ENCODE data around the gene DOHH.
"Not testable (repeated sequence)": the region's sequence is repeated elsewhere in the genome, so short reads cannot be mapped to it uniquely, and the experiment has no call there.

The DOHH gene

DNA sequence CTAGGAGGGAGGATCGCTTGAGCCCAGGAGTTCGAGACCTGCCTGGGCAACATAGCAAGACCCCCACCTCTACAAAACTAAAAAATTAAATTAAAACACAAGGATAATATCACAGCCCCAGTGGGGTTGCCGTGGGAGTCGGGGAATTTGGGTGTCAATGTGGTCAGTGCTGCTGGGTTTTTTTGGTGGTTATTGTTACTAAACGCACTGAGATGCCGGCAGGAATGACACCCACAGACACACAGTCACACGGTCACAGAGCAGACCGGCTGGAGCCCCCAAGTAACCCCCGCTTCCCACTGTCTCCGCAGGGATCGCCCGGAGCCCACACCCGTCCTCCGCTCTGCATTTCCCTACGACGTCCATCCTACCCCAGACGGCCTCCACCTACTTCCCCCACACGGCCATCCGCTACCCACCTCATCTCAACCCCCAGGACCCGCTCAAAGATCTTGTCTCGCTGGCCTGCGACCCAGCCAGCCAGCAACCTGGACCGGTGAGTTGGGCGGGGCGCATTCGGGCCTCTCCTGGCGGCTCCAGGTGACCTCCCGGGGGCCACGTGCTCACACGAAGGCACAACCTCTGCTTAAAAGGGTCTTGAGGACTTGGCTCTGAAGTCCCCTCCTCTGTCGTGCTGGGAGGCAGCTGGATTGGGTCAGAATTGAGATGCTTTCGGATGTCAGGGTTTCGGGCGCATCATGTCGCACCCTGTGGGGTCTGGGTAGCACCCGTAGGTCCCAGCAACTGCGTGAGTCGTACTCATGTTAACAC is 48.1 kb downstream of the DOHH start:
- TF ChIP-seq, protein P1, sequence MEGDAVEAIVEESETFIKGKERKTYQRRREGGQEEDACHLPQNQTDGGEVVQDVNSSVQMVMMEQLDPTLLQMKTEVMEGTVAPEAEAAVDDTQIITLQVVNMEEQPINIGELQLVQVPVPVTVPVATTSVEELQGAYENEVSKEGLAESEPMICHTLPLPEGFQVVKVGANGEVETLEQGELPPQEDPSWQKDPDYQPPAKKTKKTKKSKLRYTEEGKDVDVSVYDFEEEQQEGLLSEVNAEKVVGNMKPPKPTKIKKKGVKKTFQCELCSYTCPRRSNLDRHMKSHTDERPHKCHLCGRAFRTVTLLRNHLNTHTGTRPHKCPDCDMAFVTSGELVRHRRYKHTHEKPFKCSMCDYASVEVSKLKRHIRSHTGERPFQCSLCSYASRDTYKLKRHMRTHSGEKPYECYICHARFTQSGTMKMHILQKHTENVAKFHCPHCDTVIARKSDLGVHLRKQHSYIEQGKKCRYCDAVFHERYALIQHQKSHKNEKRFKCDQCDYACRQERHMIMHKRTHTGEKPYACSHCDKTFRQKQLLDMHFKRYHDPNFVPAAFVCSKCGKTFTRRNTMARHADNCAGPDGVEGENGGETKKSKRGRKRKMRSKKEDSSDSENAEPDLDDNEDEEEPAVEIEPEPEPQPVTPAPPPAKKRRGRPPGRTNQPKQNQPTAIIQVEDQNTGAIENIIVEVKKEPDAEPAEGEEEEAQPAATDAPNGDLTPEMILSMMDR (conservative IDR thresholded peaks at IDR 0.05) = no peak
- TF ChIP-seq ZFX (IDR thresholded peaks at IDR 0.05) = no peak
- no peak overlapping the region for H3K27ac ChIP-seq

DNA sequence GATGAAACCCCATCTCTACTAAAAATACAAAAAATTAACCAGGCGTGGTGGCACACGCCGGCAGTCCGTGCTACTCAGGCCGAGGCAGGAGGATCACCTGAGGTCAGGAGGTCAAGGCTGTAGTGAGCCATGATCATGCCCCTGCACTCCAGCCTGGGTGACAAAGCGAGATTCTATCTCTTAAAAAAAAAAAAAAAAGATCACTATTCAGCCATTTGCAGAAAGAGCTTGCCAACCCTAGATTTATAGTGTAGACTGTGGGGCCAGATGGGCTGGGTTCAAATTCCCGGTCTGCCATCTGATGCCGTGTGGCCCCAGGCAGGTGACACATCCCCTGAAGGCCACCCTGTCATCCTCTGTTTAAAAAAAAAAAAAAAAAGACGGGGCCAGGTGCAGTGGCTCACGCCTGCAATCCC is 49.0 kb downstream of the DOHH start:
- no peak overlapping the region for H3K27ac ChIP-seq
- TF ChIP-seq, protein P1 (conservative IDR thresholded peaks at IDR 0.05) = no peak
- no peak for TF ChIP-seq ZFX (IDR thresholded peaks at IDR 0.05)

DNA sequence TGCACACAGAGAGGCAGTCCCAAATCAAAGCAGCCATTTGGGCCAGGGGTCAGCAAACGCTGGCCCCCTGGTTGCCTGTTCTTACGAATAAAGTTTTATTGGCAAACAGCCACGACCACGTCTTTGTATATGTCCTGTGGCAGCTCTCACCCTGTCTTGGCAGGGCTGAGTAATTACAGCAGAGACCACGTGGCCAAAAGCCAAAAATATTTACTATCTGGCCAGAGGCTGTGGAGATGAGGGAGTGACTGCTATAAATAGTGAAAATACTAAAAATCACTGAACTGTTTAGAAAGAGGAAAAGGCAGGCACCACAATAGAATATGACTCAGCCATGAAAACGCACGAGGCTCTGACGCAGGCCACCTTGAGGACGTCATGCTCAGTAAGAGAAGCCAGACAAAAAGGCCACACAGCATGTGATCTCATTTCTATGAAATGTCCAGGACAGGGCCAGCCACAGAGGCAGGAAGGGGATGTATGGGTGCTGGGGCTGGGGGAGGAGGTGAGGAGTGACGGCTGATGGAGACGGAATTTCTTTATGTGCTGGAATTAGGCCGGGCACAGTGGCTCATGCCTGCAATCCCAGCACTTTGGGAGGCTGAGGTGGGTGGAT is 49.6 kb downstream of the DOHH start:
- no peak overlapping the region for H3K27ac ChIP-seq
- TF ChIP-seq, protein P1 (conservative IDR thresholded peaks at IDR 0.05) = no peak
- no peak for TF ChIP-seq ZFX (IDR thresholded peaks at IDR 0.05)

DNA sequence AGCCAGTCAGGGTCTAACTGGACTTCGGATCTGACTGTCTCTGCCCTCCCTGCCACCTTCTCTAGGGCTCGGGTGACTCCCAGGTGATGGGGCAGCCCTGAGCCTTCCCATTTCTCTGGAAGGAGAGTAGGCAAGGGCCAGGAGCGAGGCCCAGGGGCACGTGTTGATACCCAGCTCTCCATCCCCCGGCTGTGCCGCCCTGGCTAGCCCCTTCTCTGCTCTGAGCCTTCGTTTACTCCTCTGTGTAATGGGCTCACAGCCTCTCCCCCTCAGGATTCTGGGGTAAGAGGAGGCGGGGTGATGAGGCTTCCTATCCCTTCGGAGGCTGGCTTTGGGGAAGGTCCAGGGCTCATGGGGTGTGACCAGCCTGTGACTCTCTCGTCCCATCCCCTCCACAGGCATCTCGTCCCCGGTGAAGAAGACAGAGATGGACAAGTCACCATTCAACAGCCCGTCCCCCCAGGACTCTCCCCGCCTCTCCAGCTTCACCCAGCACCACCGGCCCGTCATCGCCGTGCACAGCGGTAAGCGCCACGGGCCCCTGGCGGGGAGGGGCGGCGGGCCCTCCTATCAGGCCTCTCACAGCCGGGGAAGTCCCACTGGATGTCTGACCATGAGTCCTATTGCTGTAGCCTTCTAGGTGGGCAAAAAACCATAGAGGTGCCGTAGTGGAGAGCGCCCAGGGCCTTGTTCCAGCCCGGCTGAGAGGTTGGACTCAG is 51.7 kb downstream of the DOHH start:
- TF ChIP-seq, protein P1 (conservative IDR thresholded peaks at IDR 0.05) = no peak
- no peak for TF ChIP-seq ZFX (IDR thresholded peaks at IDR 0.05)
- H3K27ac ChIP-seq = no peak overlapping the region

DNA sequence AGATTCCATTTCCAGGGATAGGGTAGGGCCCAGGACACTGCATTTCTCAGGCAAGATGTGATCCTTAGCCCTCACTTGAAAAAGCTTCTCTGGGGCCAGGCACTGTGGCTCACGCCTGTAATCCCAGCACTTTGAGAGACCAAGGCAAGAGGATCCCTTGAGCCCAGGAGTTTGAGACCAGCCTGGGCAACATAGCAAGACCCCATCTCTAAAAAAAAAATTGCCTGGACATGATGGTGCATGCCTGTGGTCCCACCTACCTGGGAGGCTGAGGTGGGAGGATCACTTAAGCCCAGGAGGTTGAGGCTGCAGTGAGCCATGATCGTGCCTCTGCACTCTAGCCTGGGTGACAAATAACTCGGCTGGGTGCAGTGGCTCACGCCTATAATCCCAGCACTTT is 53.8 kb downstream of the DOHH start:
- not testable (repeated sequence) for H3K27ac ChIP-seq

DNA sequence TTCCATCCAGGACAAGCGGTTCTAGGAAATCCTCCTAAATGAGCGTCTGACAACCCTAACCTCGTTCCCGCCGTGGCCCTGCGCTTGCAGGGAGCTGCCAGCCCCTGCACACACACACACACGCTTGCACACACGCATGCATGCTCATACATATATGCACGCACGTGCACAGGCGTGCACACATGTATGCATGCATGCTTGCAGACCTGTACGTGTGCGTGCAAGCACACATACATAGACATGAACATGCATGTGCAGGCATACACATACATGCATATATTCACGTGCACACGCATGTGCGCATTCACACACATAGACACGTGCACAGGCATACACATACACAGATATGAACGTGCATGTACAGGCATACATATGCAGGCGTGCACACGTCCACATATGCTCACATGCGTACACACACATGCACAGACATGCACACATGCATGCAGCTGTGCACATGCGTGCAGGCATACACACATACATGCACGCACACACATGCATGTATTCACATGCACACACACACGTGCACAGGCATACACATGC is 55.7 kb downstream of the DOHH start:
- no peak overlapping the region for H3K27ac ChIP-seq
- TF ChIP-seq ZFX (IDR thresholded peaks at IDR 0.05) = no peak
- TF ChIP-seq, protein P1 (conservative IDR thresholded peaks at IDR 0.05) = no peak

DNA sequence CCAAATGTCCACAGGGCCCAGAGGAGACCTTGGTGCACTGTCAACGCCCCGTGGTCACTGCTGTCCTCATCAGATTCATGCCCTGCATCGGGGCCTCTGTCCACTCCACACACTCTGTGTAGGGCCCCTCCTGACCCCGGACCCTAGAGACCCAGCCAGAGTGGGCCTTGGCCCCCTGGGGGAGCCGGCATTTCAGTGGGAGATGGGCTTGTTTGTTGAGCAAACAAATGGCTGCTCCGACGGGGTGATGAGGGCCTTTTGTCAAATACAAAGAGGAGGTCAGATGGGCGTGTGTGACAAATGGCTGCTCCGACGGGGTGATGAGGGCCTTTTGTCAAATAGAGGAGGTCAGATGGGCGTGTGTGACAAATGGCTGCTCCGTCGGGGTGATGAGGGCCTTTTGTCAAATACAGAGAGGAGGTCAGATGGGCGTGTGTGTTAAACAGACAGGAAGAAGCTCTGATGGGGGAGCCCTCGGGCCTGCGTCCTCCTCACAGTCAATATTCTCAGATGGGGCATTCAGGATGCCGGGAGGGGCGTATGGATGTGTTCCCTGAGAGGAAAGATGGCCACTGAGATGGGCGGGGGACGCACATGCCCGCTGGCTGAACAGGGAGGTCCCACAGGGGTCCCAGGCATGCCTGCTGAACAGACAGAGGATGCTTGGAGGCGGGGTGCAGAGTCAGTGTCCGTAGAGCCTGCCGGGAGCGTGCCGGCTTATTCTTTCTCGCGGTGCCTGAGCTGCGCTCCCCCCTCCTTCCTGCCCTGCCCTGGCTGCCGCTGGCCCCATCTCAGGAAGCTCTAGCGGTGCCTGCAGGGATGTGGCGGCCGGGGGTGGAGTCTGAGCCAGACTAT is 56.4 kb downstream of the DOHH start:
- H3K27ac ChIP-seq = no peak overlapping the region

More for the DNA sequence above, 56.4 kb downstream of the DOHH start:
- TF ChIP-seq, protein P1 (conservative IDR thresholded peaks at IDR 0.05) = no peak
- TF ChIP-seq ZFX (IDR thresholded peaks at IDR 0.05) = no peak

Measured in C4-2B (cell line).